Measurements from ENCODE around the gene EXOC2.

GRCh38 chr6:717135-717534 is 24.2 kb upstream of the EXOC2 start:
- TF ChIP-seq CTCF (IDR thresholded peaks at IDR 0.05) (no peak), POLR2A (IDR thresholded peaks at IDR 0.05) (no peak)

All from Peyer's patch (tissue), 4 donors.